Stimulated activated naive CD8-positive, alpha-beta T cell treated with anti-CD3 and anti-CD28 coated beads, Interleukin-15, Interleukin-2, amounts not matched to agents 100 ng/mL and 50 ng/mL, for 24 hours (primary cell): Measurements from ENCODE around the gene ANKMY1.
"Not testable (repeated sequence)": the region's sequence is repeated elsewhere in the genome, so short reads cannot be mapped to it uniquely, and the experiment has no call there.

Experiments
- H3K27ac Mint-ChIP-seq: one replicate; pipeline ENCODE4 v1.8.0; 2021; ENCODE audit warnings: mild to moderate bottlenecking, mixed read lengths
- H3K27me3 Mint-ChIP-seq: one replicate; pipeline ENCODE4 v1.8.0; 2021; ENCODE audit warnings: mixed read lengths
- H3K36me3 Mint-ChIP-seq: one replicate; pipeline ENCODE4 v1.8.0; 2021; ENCODE audit warnings: low read depth, mixed read lengths
- H3K4me1 Mint-ChIP-seq: one replicate; pipeline ENCODE4 v1.8.0; 2021; ENCODE audit warnings: low read depth, mixed read lengths
- H3K4me3 Mint-ChIP-seq: one replicate; pipeline ENCODE4 v1.8.0; 2021; ENCODE audit warnings: mild to moderate bottlenecking, mixed read lengths
- H3K9me3 Mint-ChIP-seq: one replicate; pipeline ENCODE4 v1.8.0; 2021; ENCODE audit warnings: mixed read lengths

ANKMY1 gene

DNA sequence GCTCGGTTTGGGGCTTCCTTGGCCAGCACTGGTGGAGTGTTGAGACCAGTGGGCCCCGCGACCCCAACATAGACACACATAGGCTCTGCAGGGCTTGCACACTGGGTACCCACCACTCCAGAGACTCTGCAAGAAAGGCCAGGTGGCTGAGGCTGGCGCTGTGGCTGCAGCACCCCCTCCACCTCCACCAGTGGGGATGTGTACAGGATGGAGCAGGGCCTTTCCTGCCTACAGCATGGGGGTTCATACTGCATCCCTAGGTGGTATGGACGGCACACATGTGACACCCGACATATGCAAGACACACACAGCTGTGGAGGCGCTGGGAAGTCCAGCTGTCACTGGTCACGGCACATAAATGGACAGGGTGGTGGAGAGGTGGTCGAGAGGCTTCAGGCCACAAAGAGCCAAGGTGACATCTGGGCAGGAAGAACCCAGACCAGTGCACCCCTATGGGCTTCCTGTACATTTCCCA is 11.8 kb upstream of the ANKMY1 start:
- Mint-ChIP-seq H3K36me3 (no peaks in the 10 kb centered on the region), H3K9me3 (no peaks in the 10 kb centered on the region), H3K27me3 (no peaks in the 10 kb centered on the region), H3K4me1 (peaks cover 50% of the 10 kb centered on the region), H3K27ac (peak overlapping the region; percentile 52), H3K4me3 (peak overlapping the region; percentile 81)

DNA sequence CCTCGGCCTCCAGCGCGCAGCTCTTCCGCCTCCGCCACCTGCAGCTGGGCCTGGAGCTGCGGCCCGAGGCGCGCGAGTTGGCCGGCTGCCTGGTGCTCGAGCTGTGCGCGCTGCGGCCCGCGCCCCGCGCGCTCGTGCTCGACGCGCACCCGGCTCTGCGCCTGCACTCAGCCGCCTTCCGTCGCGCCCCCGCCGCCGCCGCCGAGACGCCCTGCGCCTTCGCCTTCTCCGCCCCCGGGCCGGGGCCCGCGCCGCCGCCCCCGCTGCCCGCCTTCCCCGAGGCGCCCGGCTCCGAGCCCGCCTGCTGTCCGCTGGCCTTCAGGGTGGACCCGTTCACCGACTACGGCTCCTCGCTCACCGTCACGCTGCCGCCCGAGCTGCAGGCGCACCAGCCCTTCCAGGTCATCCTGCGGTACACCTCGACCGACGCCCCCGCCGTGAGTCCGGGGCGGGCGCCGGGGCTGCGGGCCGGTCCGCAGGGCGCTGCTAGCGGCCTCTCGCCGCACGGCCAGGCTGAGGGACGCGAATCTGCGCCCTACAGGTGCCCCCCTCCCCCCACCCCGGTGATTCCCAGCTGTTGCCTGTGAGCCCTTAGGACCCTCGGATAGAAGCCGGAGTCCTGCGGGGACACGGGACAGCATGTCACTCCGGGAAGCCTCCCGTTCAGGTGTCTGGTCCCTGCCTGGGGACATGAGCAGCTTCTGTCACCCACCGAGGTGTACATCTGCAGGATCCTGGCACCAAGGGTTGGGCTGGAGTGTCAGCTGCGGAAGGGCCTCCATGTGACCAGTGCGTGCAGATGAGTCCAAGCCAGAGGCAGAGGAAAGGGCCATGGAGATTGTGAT is 11.1 kb upstream of the ANKMY1 start:
- H3K36me3 Mint-ChIP-seq = peaks cover 5% of the 10 kb centered on the region
- no peaks in the 10 kb centered on the region for H3K9me3 Mint-ChIP-seq
- peak overlapping the region; percentile 74 for H3K27ac Mint-ChIP-seq
- no peaks in the 10 kb centered on the region for H3K27me3 Mint-ChIP-seq
- H3K4me1 Mint-ChIP-seq = peaks cover 56% of the 10 kb centered on the region
- H3K4me3 Mint-ChIP-seq = peak overlapping the region; percentile 81

DNA sequence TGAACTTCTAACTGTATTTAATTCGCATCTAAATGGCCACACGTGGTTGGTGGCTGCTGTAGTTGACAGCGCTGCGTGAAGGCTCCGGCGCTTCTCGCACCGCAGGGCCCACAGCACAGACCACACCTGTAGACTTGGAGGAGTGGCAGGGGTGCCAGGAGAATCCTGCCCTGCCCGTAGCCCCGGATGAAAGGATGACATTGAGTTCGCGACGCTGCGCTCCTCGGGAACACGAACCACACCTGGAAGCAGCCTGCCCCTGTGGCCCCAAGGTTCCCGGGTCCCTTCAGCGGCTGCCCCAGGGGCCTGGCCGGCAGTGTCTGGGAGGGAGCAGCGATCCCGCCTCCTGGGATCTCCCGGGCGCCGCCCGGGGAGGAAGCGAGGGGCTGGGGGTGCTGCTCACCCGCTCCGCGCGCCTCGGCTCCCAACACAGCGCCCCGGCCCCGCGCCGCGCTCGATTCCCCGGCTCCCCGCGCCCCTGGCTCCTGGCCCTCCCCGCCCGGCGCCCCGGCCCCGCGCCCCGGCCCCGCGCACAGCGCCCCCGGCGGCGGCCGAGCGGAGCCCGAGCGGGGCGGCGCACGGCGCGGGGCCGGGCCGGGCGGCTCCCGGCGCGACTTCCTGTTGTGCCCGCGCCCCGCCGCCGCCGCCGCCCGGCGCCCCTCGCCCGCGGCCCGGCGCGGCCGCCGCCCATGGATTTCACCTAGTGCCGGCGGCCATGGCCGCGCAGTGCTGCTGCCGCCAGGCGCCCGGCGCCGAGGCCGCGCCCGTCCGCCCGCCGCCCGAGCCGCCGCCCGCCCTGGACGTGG is 10.3 kb upstream of the ANKMY1 start, which contains the start of gene RNPEPL1:
Gene RNPEPL1, plus strand, starts transcription at position 613 of the 806 bp plus-strand sequence. Its CDS starts 103 bp downstream, at position 716.
- Mint-ChIP-seq H3K27me3 (no peaks in the 10 kb centered on the region), H3K9me3 (no peaks in the 10 kb centered on the region), H3K27ac (peak within 1 kb of the TSS; percentile 95), H3K4me3 (peak within 1 kb of the TSS; percentile 96), H3K4me1 (peaks cover 64% of the 10 kb centered on the region), H3K36me3 (peaks cover 13% of the 10 kb centered on the region)

DNA sequence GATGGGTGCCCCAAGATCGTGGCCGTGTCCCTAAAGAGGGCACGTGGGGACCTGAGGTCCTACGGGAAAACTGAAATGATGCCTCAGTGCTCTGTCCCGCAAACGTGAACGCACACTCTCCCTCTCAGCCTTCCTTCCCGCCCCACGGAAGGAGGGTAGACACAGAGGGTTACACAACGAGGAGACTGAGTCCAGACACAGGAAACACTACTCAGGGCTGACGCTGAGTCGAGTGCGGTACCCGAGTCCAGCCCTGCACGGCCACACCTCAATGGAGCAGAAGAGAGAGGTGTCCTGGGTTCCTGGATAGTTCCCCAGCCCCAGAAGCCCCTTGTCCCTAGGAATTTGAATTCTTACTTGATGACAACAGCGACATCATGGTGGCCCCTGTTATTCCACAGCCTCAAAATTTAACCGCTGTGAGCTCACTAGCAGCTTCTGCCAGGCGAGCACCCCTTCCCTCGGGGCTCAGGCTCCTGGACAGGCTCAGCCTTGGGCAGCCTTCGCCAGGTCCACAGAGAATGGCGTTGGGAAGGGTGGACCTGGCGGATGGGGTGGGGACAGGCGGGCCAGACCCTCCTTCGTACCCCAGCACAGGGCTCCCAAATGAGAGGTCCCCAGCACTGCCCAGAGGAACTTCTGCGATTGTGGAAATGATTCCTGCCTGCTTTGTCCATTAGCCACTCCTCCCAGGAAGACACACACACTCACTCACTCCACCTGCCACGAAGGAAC is 9.5 kb upstream of the ANKMY1 start:
- Mint-ChIP-seq H3K36me3 (peaks cover 21% of the 10 kb centered on the region), H3K27me3 (no peaks in the 10 kb centered on the region), H3K4me3 (peak overlapping the region; percentile 96), H3K4me1 (peaks cover 72% of the 10 kb centered on the region), H3K9me3 (no peaks in the 10 kb centered on the region), H3K27ac (peak overlapping the region; percentile 95)

DNA sequence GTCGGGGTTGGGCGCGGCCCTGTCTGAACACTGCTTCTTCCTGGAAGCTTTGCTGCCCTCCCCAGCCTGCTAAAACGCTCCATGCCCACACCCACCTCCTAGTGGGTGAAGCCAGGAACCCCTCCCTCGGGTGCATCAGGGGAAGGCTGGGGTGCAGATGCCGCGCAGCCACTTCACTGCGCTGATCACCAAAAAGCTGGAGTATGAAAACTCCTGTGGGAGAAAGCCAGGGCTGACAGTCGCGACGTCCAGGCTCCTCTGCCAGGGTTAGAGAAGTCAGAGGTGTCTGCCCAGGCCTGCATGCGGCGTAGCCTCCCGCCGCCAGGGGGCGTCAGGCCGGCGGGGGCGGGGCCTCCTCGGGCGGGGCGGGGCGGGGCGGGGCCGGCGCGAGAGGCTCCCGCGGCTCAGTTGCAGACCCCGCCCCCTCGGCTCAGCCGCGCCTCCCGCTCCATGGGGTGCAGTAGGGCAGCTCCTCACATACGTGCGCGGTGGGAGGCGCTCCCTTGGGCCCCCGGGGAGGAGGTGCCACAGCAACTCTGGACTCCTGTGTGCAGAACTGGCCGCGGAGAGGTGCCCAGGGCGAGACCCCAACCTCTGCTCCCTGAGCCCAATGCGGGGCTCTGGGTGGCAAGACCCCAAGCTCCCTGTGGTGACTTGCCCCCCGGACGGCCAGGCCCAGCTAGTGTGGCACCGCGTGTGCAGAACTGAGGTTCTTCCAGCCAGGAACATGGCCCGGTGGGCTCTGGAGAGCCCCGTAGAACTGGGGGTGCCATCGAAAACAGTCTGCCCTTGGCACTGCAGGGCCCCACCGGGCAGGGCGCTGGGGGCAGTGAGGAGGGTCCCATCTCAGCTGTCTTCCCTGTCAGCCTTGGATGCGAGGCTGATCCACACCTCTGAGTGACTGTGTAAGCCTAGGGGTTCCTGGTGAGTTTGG is 8.7 kb upstream of the ANKMY1 start:
- Mint-ChIP-seq H3K27ac (peak overlapping the region; percentile 95), H3K9me3 (no peaks in the 10 kb centered on the region), H3K36me3 (peaks cover 26% of the 10 kb centered on the region), H3K4me3 (peak overlapping the region; percentile 96), H3K27me3 (no peaks in the 10 kb centered on the region), H3K4me1 (peaks cover 80% of the 10 kb centered on the region)

DNA sequence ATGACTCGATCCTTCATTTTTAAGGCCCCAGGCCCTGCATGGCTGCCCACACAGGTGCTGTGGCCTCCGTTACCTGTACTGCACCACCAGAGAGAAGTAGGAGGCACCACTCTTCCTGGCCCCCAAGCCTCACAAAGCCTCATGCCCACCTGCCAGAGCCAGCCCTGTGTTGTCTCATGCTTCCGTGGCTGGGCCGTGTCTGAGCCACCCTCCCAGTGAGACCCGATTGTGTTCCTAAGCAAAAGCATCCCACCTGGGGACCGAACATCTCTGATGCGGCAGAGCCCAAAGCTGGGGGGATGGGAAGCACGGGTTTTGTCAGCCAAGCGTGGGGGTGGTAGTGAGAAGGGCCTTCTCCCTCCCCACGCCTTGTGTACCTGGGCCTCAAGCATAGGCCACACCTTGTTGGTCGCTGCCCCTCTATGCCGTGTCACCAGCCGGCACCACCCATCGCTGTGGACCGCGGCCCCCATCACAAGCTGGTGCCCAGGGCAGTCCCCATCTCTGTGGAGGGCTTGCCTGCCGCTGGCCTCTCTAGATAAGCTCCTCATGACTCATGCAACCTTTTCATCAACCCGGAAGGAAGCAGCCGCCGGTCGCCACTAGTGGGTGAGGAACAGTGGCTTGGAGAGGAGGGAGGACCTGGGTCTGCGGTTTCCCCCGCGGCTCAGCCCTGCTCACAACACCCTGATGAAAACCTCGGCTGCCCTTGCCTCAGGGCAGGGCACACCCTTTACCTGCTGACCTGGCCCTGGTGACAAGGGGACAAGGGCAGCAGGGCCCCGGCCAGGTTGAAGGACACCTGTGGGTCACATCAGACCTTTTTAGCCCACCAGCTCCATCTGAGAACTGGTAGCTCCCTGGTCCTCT is 7.8 kb upstream of the ANKMY1 start:
- H3K36me3 Mint-ChIP-seq = peaks cover 29% of the 10 kb centered on the region
- H3K27me3 Mint-ChIP-seq = no peaks in the 10 kb centered on the region
- peak overlapping the region; percentile 96 for H3K4me3 Mint-ChIP-seq
- H3K27ac Mint-ChIP-seq = peak overlapping the region; percentile 94
- H3K4me1 Mint-ChIP-seq = peaks cover 75% of the 10 kb centered on the region
- H3K9me3 Mint-ChIP-seq = no peaks in the 10 kb centered on the region

DNA sequence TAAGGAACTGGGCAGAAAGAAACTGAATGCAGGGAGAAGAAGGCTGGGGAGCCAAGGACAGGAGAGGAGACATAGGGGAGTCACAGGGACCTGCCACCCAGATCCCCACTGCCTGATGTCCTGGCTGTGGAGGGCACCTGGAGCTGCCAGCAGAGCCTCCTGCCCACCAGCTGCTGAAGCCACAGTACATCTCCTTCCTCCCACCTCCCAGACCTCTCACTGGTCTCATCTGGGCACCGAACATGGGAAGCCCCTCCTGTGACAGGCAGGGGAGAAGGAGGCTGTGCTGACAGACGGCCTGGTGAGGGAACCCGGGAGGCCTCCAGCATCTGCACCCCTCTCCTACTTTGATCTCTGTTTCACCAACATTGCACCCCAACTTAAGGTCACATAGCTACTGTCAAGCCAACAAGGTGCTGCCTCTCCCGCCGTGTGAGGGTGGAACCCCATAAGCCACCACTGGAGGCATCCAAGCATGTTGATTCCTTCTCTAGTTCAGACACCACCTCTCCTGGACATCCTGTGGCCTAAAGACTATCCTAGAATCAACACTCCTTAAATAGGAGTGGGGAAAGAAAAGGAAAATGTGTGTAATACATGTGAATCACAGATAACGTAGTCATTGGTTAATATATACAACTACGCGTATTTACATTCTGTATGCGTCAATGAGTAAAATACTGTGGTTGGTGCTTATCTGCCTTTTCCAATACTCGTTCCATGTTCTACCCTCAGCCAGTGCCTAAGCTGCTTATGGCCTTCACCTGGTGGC is 7.0 kb upstream of the ANKMY1 start:
- Mint-ChIP-seq H3K36me3 (peaks cover 32% of the 10 kb centered on the region), H3K27me3 (no peaks in the 10 kb centered on the region), H3K4me1 (peaks cover 72% of the 10 kb centered on the region), H3K27ac (peak overlapping the region; percentile 94), H3K9me3 (no peaks in the 10 kb centered on the region), H3K4me3 (peak overlapping the region; percentile 96)

DNA sequence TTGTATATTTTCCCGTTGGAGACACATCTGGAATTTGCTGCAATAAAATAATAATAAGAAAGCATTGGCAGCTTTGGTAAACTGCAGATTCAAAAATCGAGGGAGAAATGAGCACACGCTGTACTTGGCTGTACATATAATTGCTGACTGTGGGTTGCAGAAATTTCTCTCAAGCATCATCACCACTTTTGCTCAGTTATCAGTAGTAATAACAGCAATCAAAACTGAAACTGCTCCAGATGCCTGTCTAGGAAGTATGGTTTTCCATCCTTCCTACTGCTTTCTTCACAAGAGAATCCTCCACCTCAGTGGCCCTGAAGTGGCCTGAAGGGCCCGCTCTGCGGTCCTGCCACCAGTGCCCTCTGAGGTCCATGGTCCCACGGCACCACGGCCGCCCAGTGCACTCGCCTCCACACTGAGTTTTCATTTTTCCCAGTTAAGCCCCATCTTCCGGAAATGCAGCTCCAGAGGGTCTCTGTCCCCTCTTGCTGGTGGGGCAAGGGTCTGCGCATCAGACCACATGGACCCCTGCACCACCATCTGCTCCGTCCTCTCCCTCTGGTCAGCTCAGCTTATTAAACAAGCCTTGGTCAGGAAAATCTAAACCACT is 6.3 kb upstream of the ANKMY1 start:
- Mint-ChIP-seq H3K36me3 (peaks cover 39% of the 10 kb centered on the region), H3K27ac (peak overlapping the region; percentile 94), H3K27me3 (no peaks in the 10 kb centered on the region), H3K4me1 (peaks cover 72% of the 10 kb centered on the region), H3K9me3 (no peaks in the 10 kb centered on the region), H3K4me3 (peak overlapping the region; percentile 96)

DNA sequence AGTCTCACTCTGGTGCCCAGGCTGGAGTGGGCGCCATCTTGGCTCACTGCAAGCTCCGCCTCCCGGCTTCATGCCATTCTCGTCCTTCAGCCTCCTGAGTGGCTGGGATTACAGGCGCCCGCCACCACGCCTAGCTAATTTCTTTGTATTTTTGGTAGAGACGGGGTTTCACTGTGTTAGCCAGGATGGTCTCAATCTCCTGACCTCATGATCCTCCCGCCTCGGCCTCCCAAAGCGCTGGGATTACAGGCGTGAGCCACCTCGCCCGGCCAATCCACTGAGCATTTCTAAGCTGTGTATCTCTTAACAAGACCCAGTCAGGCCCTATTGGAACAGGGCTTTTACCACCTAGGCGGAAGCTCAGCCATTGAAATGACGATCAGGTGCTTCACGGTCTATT is 5.4 kb upstream of the ANKMY1 start:
- H3K27me3 Mint-ChIP-seq, H3K4me3 Mint-ChIP-seq, H3K9me3 Mint-ChIP-seq: not testable (repeated sequence)
- Mint-ChIP-seq H3K27ac (peak overlapping the region; percentile 76), H3K36me3 (peaks cover 47% of the 10 kb centered on the region), H3K4me1 (peaks cover 80% of the 10 kb centered on the region)

DNA sequence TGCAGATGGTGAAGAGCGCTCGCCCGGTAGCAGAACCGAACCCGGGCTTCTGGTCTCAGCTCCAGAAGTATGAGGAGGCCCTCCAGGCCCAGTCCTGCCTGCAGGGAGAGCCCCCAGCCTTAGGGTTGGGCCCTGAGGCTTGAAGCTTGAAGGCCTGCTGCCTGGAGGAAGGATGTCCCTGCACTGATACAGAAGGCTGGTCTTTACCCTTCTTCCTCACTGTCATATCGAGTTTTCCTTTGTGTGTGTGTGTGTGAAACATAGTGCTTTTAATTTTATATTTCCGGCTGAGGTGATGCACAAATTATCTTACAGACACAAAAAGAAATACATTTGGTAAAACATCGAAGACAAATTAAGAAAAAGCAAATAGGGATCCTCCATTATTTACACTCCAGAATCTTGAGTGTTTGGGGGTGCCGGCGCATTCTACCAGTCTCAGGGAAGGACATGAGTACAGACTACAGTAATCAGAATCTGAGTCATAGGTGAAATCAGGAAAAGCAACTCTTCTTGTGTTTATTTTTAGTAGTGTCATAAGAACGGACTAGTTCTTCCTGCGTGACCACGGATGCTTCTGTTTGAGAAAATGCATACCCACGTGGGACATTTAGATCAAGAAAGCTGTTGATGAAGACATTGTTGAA is 3.7 kb upstream of the ANKMY1 start:
- peaks cover 82% of the 10 kb centered on the region for H3K4me1 Mint-ChIP-seq
- H3K9me3 Mint-ChIP-seq = no peaks in the 10 kb centered on the region
- peaks cover 52% of the 10 kb centered on the region for H3K36me3 Mint-ChIP-seq
- H3K4me3 Mint-ChIP-seq = peak overlapping the region; percentile 93
- H3K27ac Mint-ChIP-seq = peak overlapping the region; percentile 89
- H3K27me3 Mint-ChIP-seq = no peaks in the 10 kb centered on the region

DNA sequence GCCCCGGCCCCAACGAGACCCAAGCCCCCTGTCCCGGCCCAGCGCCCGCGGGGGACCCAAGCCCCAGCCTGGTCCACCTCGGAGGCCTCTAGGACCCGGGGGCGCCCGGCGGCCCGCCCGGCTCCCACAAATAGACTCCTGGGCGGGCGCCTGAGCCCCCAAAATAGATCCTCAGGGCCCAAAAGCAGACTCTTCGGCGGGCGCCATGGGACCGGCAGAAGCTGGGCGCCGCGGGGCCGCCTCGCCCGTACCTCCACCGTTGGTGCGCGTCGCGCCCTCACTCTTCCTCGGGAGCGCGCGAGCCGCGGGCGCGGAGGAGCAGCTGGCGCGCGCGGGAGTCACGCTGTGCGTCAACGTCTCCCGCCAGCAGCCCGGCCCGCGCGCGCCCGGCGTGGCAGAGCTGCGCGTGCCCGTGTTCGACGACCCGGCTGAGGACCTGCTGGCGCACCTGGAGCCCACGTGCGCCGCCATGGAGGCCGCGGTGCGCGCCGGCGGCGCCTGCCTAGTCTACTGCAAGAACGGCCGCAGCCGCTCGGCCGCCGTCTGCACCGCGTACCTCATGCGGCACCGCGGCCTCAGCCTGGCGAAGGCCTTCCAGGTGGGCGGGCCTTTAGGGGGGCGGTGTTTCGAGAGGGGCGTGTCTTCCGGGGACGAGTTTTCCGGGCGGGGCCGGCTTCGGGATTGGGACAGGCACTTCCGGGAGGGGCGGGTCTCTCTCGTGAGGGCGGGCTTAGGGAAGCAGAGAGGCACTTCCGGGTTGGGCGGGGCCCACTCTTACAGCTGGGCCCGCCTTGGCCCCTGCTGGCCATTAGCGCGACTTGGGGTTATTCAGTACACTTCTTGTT is 2.9 kb upstream of the ANKMY1 start:
- Mint-ChIP-seq H3K4me1 (peaks cover 79% of the 10 kb centered on the region), H3K27ac (peak overlapping the region; percentile 91), H3K4me3 (peak overlapping the region; percentile 93), H3K27me3 (no peaks in the 10 kb centered on the region), H3K9me3 (no peaks in the 10 kb centered on the region), H3K36me3 (peaks cover 55% of the 10 kb centered on the region)
